Measurements from ENCODE around the gene IL4I1.

Gene IL4I1

GRCh38 chr19:49875857-49876421 lies 20.7 kb downstream of the IL4I1 start:
- Histone ChIP-seq H3K4me3 (ENCODE audit: low read depth, low read length) (peak overlapping the region; percentile 94), H3K9me3 (no peaks in the 10 kb centered on the region), H3K4me1 (peaks cover 2% of the 10 kb centered on the region; the same call in 1 of the 2 replicates), H3K36me3 (peaks cover 6% of the 10 kb centered on the region; the same call in 1 of the 2 replicates), H3K27me3 (no peaks in the 10 kb centered on the region)
- peak; percentile 69 for DNase-seq
- no peak for TF ChIP-seq CTCF (IDR thresholded peaks at IDR 0.05; ENCODE audit: low read depth, low read length)

GRCh38 chr19:49875177-49875576 lies 21.5 kb downstream of the IL4I1 start:
- peaks cover 9% of the 10 kb centered on the region for H3K4me1 ChIP-seq
- H3K4me3 ChIP-seq (ENCODE audit: low read depth, low read length) = peak overlapping the region; percentile 94
- H3K9me3 ChIP-seq = no peaks in the 10 kb centered on the region
- TF ChIP-seq CTCF (IDR thresholded peaks at IDR 0.05; ENCODE audit: low read depth, low read length) = no peak
- DNase-seq = no peak
- H3K27me3 ChIP-seq = no peaks in the 10 kb centered on the region
- H3K36me3 ChIP-seq = peaks cover 3% of the 10 kb centered on the region; the same call in 1 of the 2 replicates

DNA sequence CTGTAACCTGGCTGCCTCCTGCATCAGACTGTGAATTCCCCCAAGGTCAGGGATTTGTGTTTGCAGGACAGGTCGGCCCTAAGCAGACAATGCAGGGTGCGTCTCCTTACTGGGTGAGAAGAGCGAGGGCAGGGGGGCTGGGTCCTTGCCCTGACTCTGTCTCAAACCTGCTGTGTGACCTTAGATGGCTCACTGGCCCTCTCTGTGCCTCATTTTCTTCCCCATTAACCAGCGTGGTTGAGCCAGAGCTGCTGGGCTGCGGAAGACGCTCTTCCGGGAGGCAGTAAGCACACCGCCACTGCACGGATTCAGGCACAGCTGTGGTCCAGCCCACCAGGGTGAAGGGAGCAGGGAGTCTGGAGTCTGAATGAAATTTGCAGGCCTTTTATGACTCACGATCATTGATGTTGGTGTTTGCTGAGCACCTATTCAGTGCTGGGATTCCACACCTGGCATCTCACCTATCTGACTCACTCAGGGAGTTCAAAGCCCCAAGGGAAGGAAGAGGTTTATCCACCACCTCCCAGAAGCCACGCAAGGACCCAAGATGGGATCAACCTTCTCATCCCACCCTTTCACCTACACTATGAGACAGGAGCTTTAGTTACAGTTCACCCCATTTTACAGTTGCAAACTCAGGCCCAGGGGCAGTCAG lies 22.1 kb downstream of the IL4I1 start:
- no peaks in the 10 kb centered on the region for H3K27me3 ChIP-seq
- H3K4me3 ChIP-seq (ENCODE audit: low read depth, low read length) = no peak overlapping the region
- H3K36me3 ChIP-seq = 0 out of 2 replicates have a peak, but pooled peaks cover 2% of the 10 kb centered on the region
- H3K4me1 ChIP-seq = peaks cover 11% of the 10 kb centered on the region
- no peak for TF ChIP-seq CTCF (IDR thresholded peaks at IDR 0.05; ENCODE audit: low read depth, low read length)
- DNase-seq = no peak
- H3K9me3 ChIP-seq = no peaks in the 10 kb centered on the region

GRCh38 chr19:49873834-49874233 lies 22.9 kb downstream of the IL4I1 start:
- no peak overlapping the region for H3K4me3 ChIP-seq (ENCODE audit: low read depth, low read length)
- no peaks in the 10 kb centered on the region for H3K9me3 ChIP-seq
- no peaks in the 10 kb centered on the region for H3K27me3 ChIP-seq
- DNase-seq = no peak
- H3K4me1 ChIP-seq = peaks cover 14% of the 10 kb centered on the region
- H3K36me3 ChIP-seq = 0 out of 2 replicates have a peak, but pooled peaks cover 2% of the 10 kb centered on the region
- no peak for TF ChIP-seq CTCF (IDR thresholded peaks at IDR 0.05; ENCODE audit: low read depth, low read length)

DNA sequence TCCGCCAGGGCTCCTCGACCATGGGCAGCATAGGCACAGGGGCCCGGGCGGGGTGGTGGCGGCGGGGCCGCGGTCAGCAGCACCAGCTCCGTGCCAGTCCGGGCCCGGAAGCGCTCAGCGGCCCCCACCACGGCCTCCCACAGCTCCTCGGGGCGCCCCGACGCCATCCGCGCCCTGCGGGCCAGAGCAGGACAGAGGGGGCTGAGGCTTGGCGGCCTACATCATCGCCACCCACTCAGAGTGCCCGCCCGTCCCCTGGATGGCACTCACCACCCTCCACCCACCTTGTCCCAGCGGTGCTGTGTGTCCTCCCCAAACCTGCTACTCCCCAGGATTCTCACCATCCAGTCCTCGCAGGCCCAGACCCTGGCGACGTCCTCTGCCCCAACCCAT lies 23.6 kb downstream of the IL4I1 start:
- H3K27me3 ChIP-seq = no peaks in the 10 kb centered on the region

More for the DNA sequence above, 23.6 kb downstream of the IL4I1 start:
- H3K4me1 ChIP-seq = peaks cover 17% of the 10 kb centered on the region
- H3K9me3 ChIP-seq = no peaks in the 10 kb centered on the region
- 0 out of 2 replicates have a peak, but pooled peaks cover 2% of the 10 kb centered on the region for H3K36me3 ChIP-seq
- no peak overlapping the region for H3K4me3 ChIP-seq (ENCODE audit: low read depth, low read length)
- no peak for DNase-seq
- no peak for TF ChIP-seq CTCF (IDR thresholded peaks at IDR 0.05; ENCODE audit: low read depth, low read length)

Data from BE2C (cell line).